Measurements from ENCODE around the gene SOST. TPM values are rescaled to one million over a fixed set of nuclear protein-coding genes. Genes with fewer than 3 reads are reported as not detected.

SOST gene
- total RNA-seq, 3 donors from 2014 or later, result not detected

DNA sequence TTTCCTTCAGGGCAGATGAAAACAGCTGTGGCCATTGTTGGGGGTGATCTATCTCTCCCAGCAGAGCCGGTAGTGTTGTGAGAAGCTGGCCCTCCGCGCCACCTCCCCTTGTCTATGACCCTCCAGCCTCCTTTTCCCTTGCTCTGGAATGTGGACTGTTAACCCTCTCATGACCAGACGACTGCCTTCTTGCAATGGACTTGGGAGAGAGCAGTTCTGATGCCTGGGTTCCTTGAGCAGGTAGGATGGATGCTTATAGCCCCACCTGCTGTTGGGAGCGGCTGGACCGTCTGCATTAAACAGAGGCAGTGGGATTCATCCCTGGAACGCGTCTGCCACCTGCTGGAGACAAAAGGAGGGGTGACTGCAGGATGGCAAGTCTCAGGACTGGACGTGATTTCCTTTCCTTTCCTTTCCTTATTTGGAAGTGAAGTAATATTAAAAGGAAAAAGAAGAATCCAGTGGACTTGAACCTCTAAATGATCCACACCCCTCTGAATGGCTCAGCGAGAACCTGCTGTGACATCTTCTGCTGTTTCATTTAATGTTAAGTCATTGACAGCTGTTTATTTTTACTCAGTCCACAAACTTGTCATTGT, 1.8 kb upstream of the SOST start:
- TF ChIP-seq, protein P1, sequence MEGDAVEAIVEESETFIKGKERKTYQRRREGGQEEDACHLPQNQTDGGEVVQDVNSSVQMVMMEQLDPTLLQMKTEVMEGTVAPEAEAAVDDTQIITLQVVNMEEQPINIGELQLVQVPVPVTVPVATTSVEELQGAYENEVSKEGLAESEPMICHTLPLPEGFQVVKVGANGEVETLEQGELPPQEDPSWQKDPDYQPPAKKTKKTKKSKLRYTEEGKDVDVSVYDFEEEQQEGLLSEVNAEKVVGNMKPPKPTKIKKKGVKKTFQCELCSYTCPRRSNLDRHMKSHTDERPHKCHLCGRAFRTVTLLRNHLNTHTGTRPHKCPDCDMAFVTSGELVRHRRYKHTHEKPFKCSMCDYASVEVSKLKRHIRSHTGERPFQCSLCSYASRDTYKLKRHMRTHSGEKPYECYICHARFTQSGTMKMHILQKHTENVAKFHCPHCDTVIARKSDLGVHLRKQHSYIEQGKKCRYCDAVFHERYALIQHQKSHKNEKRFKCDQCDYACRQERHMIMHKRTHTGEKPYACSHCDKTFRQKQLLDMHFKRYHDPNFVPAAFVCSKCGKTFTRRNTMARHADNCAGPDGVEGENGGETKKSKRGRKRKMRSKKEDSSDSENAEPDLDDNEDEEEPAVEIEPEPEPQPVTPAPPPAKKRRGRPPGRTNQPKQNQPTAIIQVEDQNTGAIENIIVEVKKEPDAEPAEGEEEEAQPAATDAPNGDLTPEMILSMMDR (IDR thresholded peaks at IDR 0.05), result peak; percentile 93
- Histone ChIP-seq H3K4me3 (no peak overlapping the region), H3K36me3 (ENCODE audit: low read depth) (no peaks in the 10 kb centered on the region), H3K9me3 (no peaks in the 10 kb centered on the region), H3K4me1 (ENCODE audit: low read depth) (peaks cover 7% of the 10 kb centered on the region)
- peak; percentile 89 to 98 (median 97) for DNase-seq
- ATAC-seq, result peak; percentile 99
- intact Hi-C loops (cut with DNase I, micrococcal nuclease), result loop anchor here in 1 of 2 donors (1.0 kb wide), 1 partner anchor 66 kb away; no protein-coding TSS in a partner anchor

GRCh38 chr17:43759836-43760235, 1.2 kb upstream of the SOST start:
- Histone ChIP-seq H3K4me3 (no peak overlapping the region), H3K9me3 (no peaks in the 10 kb centered on the region), H3K36me3 (ENCODE audit: low read depth) (no peaks in the 10 kb centered on the region), H3K4me1 (ENCODE audit: low read depth) (peaks cover 9% of the 10 kb centered on the region)
- TF ChIP-seq, protein P1 (IDR thresholded peaks at IDR 0.05), result no peak
- DNase-seq (no peak), ATAC-seq (no peak)
- intact Hi-C loops (cut with DNase I, micrococcal nuclease), result loop anchor here (1.0 to 10.0 kb wide), 3 partner anchors 66 to 175 kb away; no protein-coding TSS in a partner anchor

GRCh38 chr17:43758086-43758485, 505 bp downstream of the SOST start:
- H3K36me3 ChIP-seq (ENCODE audit: low read depth), result no peaks in the 10 kb centered on the region
- intact Hi-C loops (cut with DNase I, micrococcal nuclease), result loop anchor here in 1 of 2 donors (5.0 to 10.0 kb wide), 2 partner anchors 66 to 173 kb away; no protein-coding TSS in a partner anchor
- TF ChIP-seq, protein P1 (IDR thresholded peaks at IDR 0.05), result no peak
- H3K9me3 ChIP-seq, result no peaks in the 10 kb centered on the region
- peaks cover 9% of the 10 kb centered on the region for H3K4me1 ChIP-seq (ENCODE audit: low read depth)
- DNase-seq (peak in 1 of 3 donors; percentile 3), ATAC-seq (no peak)
- H3K4me3 ChIP-seq, result no peak overlapping the region

GRCh38 chr17:43757171-43757660, 1.4 kb downstream of the SOST start:
- no peak overlapping the region for H3K4me3 ChIP-seq
- DNase-seq (no peak), ATAC-seq (no peak)
- intact Hi-C loops (cut with DNase I, micrococcal nuclease), result loop anchor here in 1 of 2 donors (5.0 to 10.0 kb wide), 2 partner anchors 65 to 172 kb away; no protein-coding TSS in a partner anchor
- H3K9me3 ChIP-seq, result no peaks in the 10 kb centered on the region
- H3K36me3 ChIP-seq (ENCODE audit: low read depth), result no peaks in the 10 kb centered on the region
- TF ChIP-seq, protein P1 (IDR thresholded peaks at IDR 0.05), result no peak
- H3K4me1 ChIP-seq (ENCODE audit: low read depth), result peaks cover 9% of the 10 kb centered on the region

- H3K36me3 ChIP-seq (ENCODE audit: low read depth), result no peaks in the 10 kb centered on the region
- intact Hi-C loops (cut with DNase I, micrococcal nuclease), result loop anchor here in 1 of 2 donors (5.0 to 10.0 kb wide), 2 partner anchors 64 to 171 kb away; no protein-coding TSS in a partner anchor
- no peaks in the 10 kb centered on the region for H3K9me3 ChIP-seq
- ATAC-seq (no peak), DNase-seq (no peak)
- H3K4me3 ChIP-seq, result no peak overlapping the region
- H3K4me1 ChIP-seq (ENCODE audit: low read depth), result peaks cover 9% of the 10 kb centered on the region
- TF ChIP-seq, protein P1 (IDR thresholded peaks at IDR 0.05), result no peak
Observed at GRCh38 chr17:43756201-43756600, 2.4 kb downstream of the SOST start.
